Gastrocnemius medialis (tissue), 4 donors: ENCODE measurements around the gene EIF5AL1.

Experiments
- POLR2A ChIP-seq, 2 donors: fragments of 450-650 bp; IDR thresholded peaks; one replicate each; pipeline ENCODE4 v1.6.1; 2017; ENCODE audit warnings: antibody characterized with exemption in 2 of 2, mild to moderate bottlenecking in 2 of 2, moderate library complexity in 2 of 2
- TF ChIP-seq, protein P1 (sequence below), 5 experiments: fragments of 450-650 bp in 3 of 5; fragments of 200-600 bp in 2 of 5; sonication (generic) in 2 of 5; IDR thresholded peaks in 4 of 5; conservative IDR thresholded peaks in 1 of 5; 1 replicate in 4 of 5; 2 replicates in 1 of 5; pipeline ENCODE4 v1.5.1; 2016 to 2019; ENCODE audit warnings: antibody characterized with exemption in 5 of 5, mild to moderate bottlenecking in 3 of 5, moderate library complexity in 3 of 5

DNA sequence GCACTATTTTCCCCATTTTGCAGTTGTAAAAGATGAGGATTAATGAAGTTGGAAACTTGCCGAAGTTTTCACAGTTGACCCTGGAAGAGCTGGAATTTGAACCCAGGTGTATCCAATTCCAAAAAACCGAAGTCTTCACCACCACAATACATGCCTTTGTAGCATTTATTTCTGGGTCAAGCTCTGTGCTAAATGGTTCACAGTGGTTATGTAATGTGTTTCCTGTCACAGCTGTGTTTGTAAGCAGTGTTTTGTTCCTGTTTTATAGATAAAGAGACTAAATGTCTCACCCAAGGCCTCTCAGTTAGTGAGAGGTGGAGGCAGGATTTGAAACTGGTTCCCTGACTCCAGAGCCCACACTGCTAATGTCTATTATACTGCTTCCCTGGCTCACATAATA, 30.3 kb downstream of the EIF5AL1 start:
- TF ChIP-seq, protein P1, sequence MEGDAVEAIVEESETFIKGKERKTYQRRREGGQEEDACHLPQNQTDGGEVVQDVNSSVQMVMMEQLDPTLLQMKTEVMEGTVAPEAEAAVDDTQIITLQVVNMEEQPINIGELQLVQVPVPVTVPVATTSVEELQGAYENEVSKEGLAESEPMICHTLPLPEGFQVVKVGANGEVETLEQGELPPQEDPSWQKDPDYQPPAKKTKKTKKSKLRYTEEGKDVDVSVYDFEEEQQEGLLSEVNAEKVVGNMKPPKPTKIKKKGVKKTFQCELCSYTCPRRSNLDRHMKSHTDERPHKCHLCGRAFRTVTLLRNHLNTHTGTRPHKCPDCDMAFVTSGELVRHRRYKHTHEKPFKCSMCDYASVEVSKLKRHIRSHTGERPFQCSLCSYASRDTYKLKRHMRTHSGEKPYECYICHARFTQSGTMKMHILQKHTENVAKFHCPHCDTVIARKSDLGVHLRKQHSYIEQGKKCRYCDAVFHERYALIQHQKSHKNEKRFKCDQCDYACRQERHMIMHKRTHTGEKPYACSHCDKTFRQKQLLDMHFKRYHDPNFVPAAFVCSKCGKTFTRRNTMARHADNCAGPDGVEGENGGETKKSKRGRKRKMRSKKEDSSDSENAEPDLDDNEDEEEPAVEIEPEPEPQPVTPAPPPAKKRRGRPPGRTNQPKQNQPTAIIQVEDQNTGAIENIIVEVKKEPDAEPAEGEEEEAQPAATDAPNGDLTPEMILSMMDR (IDR thresholded peaks at IDR 0.05 in 4 of 5, conservative IDR thresholded peaks at IDR 0.05 in 1 of 5) = no peak
- no peak for TF ChIP-seq POLR2A (IDR thresholded peaks at IDR 0.05)
